Astrocyte of the cerebellum (primary cell): ENCODE data around the gene KIF18A.
"Not testable (repeated sequence)": the region's sequence is repeated elsewhere in the genome, so short reads cannot be mapped to it uniquely, and the experiment has no call there.

Experiments
- DNase-seq: peaks from one replicate; pipeline ENCODE4 v3.0.0-alpha.2; 2011; ENCODE audit warnings: low read depth
- H3K4me3 ChIP-seq: 2 replicates; pipeline ENCODE4 v1.5.1; 2011; ENCODE audit warnings: mild to moderate bottlenecking, low read depth, low read length, moderate library complexity
- CTCF ChIP-seq: IDR thresholded peaks from 2 replicates; pipeline ENCODE4 v1.5.1; 2012; ENCODE audit warnings: low read length, low read depth, moderate library complexity, mild to moderate bottlenecking; ENCODE audit errors: missing control alignments
- in situ Hi-C: cut with HindIII; loops from 2 replicates; pipeline ENCODE4 v1.10.0; 2017; ENCODE audit warnings: low sequenced_read_pairs

The KIF18A gene

GRCh38 chr11:28140689-28141455, 32.9 kb upstream of the KIF18A start:
- in situ Hi-C loops, result no loop called here
- no peak overlapping the region for H3K4me3 ChIP-seq
- no peak for TF ChIP-seq CTCF
- no peak for DNase-seq

- in situ Hi-C loops, result no loop called here
- H3K4me3 ChIP-seq, result no peak overlapping the region
- no peak for TF ChIP-seq CTCF
- DNase-seq, result no peak
Observed at GRCh38 chr11:28139841-28140415, 32.0 kb upstream of the KIF18A start.

GRCh38 chr11:28137832-28138231, 29.9 kb upstream of the KIF18A start:
- in situ Hi-C loops, result no loop called here
- no peak for DNase-seq
- no peak overlapping the region for H3K4me3 ChIP-seq
- no peak for TF ChIP-seq CTCF

GRCh38 chr11:28137366-28137765, 29.4 kb upstream of the KIF18A start:
- TF ChIP-seq CTCF, result no peak
- in situ Hi-C loops, result no loop called here
- DNase-seq, result no peak
- H3K4me3 ChIP-seq, result no peak overlapping the region

- DNase-seq, H3K4me3 ChIP-seq, in situ Hi-C loops: not testable (repeated sequence)
Observed at GRCh38 chr11:28136157-28136556, 28.2 kb upstream of the KIF18A start.

GRCh38 chr11:28133146-28133545, 25.2 kb upstream of the KIF18A start:
- no peak for DNase-seq
- no peak overlapping the region for H3K4me3 ChIP-seq
- in situ Hi-C loops, result no loop called here
- no peak for TF ChIP-seq CTCF

- in situ Hi-C loops, result no loop called here
- no peak for TF ChIP-seq CTCF
- no peak for DNase-seq
- H3K4me3 ChIP-seq, result no peak overlapping the region
Observed at GRCh38 chr11:28132548-28132947, 24.6 kb upstream of the KIF18A start.
